Measurements from ENCODE around the gene ITGAL.

The ITGAL gene

GRCh38 chr16:30552956-30553355 lies 80.4 kb downstream of the ITGAL start:
- DNase-seq, result no peak

GRCh38 chr16:30553393-30553899 lies 80.9 kb downstream of the ITGAL start:
- no peak for DNase-seq

GRCh38 chr16:30554557-30555314 lies 82.2 kb downstream of the ITGAL start:
- no peak for DNase-seq

GRCh38 chr16:30555315-30556124 lies 83.0 kb downstream of the ITGAL start:
- DNase-seq, result no peak

- DNase-seq, result no peak
Observed at GRCh38 chr16:30556125-30556473, 83.6 kb downstream of the ITGAL start.

- no peak for DNase-seq
Observed at GRCh38 chr16:30557707-30557956, 85.1 kb downstream of the ITGAL start.

GRCh38 chr16:30557957-30558788 lies 85.6 kb downstream of the ITGAL start, which contains the start of gene ZNF764:
Gene ZNF764 (minus strand): TSS chr16:30558374. CDS start chr16:30558182, 192 bp downstream.
- DNase-seq, result peak; percentile 93

GRCh38 chr16:30558789-30559377 lies 86.3 kb downstream of the ITGAL start:
- DNase-seq, result no peak

GRCh38 chr16:30559690-30560089 lies 87.1 kb downstream of the ITGAL start:
- no peak for DNase-seq

GRCh38 chr16:30561089-30561816 lies 88.7 kb downstream of the ITGAL start:
- no peak for DNase-seq

GRCh38 chr16:30562021-30562420 lies 89.5 kb downstream of the ITGAL start:
- DNase-seq, result no peak

- DNase-seq, result no peak
Observed at GRCh38 chr16:30565526-30565925, 93.0 kb downstream of the ITGAL start.

- DNase-seq, result no peak
Observed at GRCh38 chr16:30565984-30566383, 93.4 kb downstream of the ITGAL start.

GRCh38 chr16:30566531-30566930 lies 94.0 kb downstream of the ITGAL start:
- DNase-seq, result no peak

GRCh38 chr16:30567160-30567990 lies 94.8 kb downstream of the ITGAL start:
- no peak for DNase-seq

- DNase-seq, result peak; percentile 28
Observed at GRCh38 chr16:30567991-30568638, 95.6 kb downstream of the ITGAL start.

- DNase-seq, result no peak
Observed at GRCh38 chr16:30569281-30569680, 96.7 kb downstream of the ITGAL start.

GRCh38 chr16:30569746-30570635 lies 97.4 kb downstream of the ITGAL start:
- DNase-seq, result no peak

GRCh38 chr16:30570636-30571444 lies 98.3 kb downstream of the ITGAL start:
- no peak for DNase-seq
